Mononuclear cell (primary cell): ENCODE measurements around the gene TMEM248. TPM values are rescaled to one million over a fixed set of nuclear protein-coding genes. Genes with fewer than 3 reads are reported as not detected.
"Not testable (repeated sequence)": the region's sequence is repeated elsewhere in the genome, so short reads cannot be mapped to it uniquely, and the experiment has no call there.

ENCODE experiments used
- H3K27me3 ChIP-seq: 2 replicates; pipeline ENCODE4 v1.6.0; 2011; ENCODE audit warnings: low read length, control low read depth; ENCODE audit not compliant: insufficient read depth
- H3K4me1 ChIP-seq: 2 replicates; pipeline ENCODE4 v1.5.1; 2011; ENCODE audit warnings: mild to moderate bottlenecking, low read length, control low read depth; ENCODE audit not compliant: insufficient read depth
- H3K4me3 ChIP-seq: 2 replicates; pipeline ENCODE4 v1.5.1; 2011; ENCODE audit warnings: mild to moderate bottlenecking, low read length, moderate library complexity
- H3K9me3 ChIP-seq: 2 replicates; pipeline ENCODE4 v1.5.1; 2011; ENCODE audit warnings: low read depth, mild to moderate bottlenecking, control low read depth, low read length
- total RNA-seq: library from RNA; depleted of rRNA; stranded (reverse); fragments of >200 nt; gene quantifications from one replicate; pipeline ENCODE4 v1.2.3, GENCODE V29; 2012

TMEM248 gene, protein sequence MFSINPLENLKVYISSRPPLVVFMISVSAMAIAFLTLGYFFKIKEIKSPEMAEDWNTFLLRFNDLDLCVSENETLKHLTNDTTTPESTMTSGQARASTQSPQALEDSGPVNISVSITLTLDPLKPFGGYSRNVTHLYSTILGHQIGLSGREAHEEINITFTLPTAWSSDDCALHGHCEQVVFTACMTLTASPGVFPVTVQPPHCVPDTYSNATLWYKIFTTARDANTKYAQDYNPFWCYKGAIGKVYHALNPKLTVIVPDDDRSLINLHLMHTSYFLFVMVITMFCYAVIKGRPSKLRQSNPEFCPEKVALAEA
- total RNA-seq = 82.9 TPM

DNA sequence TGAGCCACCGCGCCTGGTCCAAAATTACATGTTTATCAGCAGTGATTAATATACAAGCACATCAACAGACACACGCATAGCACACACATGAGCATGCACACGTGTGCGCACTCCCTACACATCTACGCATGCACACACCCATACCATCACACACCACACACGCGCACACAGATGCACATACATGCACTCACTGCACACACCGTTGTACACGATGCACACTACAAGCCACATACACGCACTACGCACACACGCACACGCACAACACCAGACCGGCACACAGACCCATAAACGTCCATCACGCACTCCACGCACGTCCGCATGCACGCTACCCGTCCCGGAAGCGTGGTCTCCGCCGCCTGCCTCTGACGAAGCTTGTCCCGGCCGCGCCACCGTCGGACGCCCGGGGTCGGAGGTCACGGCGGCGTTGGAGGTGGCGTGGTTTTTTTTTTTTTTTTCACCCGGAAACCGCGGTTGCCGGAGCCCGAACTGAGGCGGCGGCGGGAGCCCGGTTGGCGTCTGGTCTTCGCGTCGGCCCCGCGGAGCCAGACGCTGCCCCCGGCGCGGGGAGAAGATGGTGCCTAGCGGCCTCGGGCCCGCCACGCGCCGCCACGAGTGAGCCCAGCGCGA is at the start of gene TMEM248:
Gene TMEM248 (plus strand): TSS at position 457 of the 627 bp plus-strand sequence. CDS start 20,641 bp downstream, outside the sequence.
- Histone ChIP-seq H3K4me1 (peaks cover 34% of the 10 kb centered on the region), H3K27me3 (no peaks in the 10 kb centered on the region), H3K9me3 (no peaks in the 10 kb centered on the region), H3K4me3 (peak within 1 kb of the TSS; percentile 93)

GRCh38 chr7:66873476-66873875 is 47.5 kb upstream of the TMEM248 start:
- H3K4me1 ChIP-seq = no peaks in the 10 kb centered on the region
- H3K9me3 ChIP-seq = no peaks in the 10 kb centered on the region
- H3K4me3 ChIP-seq = no peak overlapping the region
- no peaks in the 10 kb centered on the region for H3K27me3 ChIP-seq

- Histone ChIP-seq H3K27me3 (no peaks in the 10 kb centered on the region), H3K4me1 (no peaks in the 10 kb centered on the region), H3K4me3 (no peak overlapping the region), H3K9me3 (no peaks in the 10 kb centered on the region)
Measured at GRCh38 chr7:66877577-66878300, 43.3 kb upstream of the TMEM248 start.

DNA sequence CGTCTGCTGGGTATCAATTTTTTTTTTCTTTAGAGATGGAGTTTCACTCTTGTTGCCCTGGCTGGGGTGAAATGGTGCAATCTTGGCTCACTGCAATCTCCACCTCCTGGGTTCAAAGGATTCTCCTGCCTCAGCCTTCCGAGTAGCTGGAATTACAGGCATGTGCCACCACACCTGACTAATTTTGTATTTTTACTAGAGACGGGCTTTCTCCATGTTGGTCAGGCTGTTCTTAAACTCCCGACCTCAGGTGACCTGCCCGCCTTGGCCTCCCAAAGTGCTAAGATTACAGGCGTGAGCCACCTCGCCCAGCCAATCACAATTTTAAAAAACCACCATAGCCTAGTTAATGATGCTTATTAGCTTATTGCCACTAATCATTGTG is 42.7 kb upstream of the TMEM248 start:
- not testable (repeated sequence) for H3K4me1 ChIP-seq, H3K9me3 ChIP-seq, H3K4me3 ChIP-seq, H3K27me3 ChIP-seq

DNA sequence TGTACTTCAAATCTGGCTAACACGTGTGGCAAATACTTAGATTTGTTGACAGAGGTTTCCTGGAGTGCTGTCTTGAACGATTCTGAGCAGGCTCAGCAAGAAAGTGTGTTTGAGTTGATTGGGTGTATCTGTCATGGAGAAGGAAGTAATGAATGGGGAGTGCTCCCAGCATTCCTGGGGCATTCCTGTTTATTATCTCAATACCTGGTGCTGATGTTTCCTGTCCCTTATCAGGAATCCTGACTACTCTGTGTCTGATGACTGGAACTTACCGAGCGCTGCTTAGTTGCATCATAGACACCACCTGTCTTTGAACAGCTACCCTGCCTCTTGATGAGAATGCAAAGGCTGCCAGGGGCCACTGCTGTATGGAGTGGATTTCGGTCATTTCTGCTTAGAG is 41.0 kb upstream of the TMEM248 start:
- H3K9me3 ChIP-seq = no peaks in the 10 kb centered on the region
- H3K4me1 ChIP-seq = no peaks in the 10 kb centered on the region
- H3K4me3 ChIP-seq = no peak overlapping the region
- no peaks in the 10 kb centered on the region for H3K27me3 ChIP-seq

DNA sequence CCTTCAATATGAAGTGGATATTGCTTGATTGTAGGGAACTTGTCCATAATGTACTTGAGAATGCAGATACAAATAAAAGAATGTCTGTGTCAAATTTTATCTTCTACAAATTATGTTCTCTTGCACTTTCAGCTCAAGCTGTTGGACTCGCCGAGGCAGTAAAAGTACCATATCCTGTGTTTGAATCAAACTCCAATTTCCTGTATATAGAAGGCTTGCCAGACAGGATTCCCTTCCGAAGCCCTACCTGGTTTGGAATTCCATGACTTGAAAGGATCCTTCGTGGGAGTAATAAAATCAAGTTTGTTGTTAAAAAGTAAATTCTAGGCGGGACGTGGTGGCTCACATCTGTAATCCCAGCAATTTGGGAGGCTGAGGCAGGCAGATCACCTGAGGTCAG is 40.4 kb upstream of the TMEM248 start:
- H3K4me3 ChIP-seq, H3K27me3 ChIP-seq, H3K4me1 ChIP-seq, H3K9me3 ChIP-seq: not testable (repeated sequence)

- no peaks in the 10 kb centered on the region for H3K27me3 ChIP-seq
- no peaks in the 10 kb centered on the region for H3K9me3 ChIP-seq
- H3K4me3 ChIP-seq = no peak overlapping the region
- H3K4me1 ChIP-seq = no peaks in the 10 kb centered on the region
Measured at GRCh38 chr7:66883716-66884115, 37.3 kb upstream of the TMEM248 start.

GRCh38 chr7:66884556-66884955 is 36.5 kb upstream of the TMEM248 start:
- not testable (repeated sequence) for H3K27me3 ChIP-seq, H3K4me3 ChIP-seq, H3K4me1 ChIP-seq, H3K9me3 ChIP-seq

DNA sequence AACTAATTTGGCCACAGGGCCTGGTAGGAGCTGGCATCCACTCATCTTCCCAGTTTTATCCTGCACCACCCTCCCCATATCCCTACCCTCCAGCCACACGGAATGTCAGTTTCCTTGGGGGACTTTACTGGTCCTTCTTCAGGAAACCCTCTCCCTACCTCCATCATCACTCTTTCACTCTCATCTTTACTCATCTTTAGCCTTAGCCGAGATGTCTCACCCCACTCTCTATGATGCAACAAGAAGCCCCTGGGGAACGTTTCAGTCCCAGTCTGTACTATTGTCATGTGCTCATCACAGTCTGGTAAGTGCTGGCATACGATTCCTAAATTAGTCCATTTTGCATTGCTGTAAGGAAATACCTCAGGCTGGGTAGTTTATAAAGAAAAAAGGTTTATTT is 34.9 kb upstream of the TMEM248 start:
- no peaks in the 10 kb centered on the region for H3K27me3 ChIP-seq
- H3K4me3 ChIP-seq = no peak overlapping the region
- H3K9me3 ChIP-seq = no peaks in the 10 kb centered on the region
- no peaks in the 10 kb centered on the region for H3K4me1 ChIP-seq

GRCh38 chr7:66888223-66888622 is 32.8 kb upstream of the TMEM248 start:
- not testable (repeated sequence) for H3K4me3 ChIP-seq, H3K4me1 ChIP-seq, H3K27me3 ChIP-seq, H3K9me3 ChIP-seq

- Histone ChIP-seq H3K9me3 (no peaks in the 10 kb centered on the region), H3K4me3 (no peak overlapping the region), H3K27me3 (no peaks in the 10 kb centered on the region), H3K4me1 (no peaks in the 10 kb centered on the region)
Measured at GRCh38 chr7:66894463-66895080, 26.5 kb upstream of the TMEM248 start.

DNA sequence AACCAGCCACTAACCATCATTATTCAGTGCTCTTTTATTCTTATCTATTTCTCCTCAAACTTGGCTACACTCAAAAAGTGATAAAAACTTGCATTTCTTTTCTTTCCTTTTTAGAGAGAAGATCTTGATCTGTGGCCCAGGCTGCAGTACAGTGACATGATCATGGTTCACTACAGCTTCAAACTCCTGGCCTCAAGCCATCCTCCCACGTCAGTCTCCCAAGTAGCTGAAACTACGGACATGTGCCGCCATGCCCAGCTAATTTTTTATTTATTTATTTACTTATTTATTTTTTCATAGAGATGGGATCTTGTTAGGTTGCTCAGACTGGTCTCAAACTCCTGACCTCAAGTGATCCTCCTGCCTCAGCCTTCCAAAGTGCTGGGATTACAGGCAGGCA is 24.6 kb upstream of the TMEM248 start:
- Histone ChIP-seq H3K4me3 (no peak overlapping the region), H3K9me3 (no peaks in the 10 kb centered on the region), H3K27me3 (no peaks in the 10 kb centered on the region), H3K4me1 (no peaks in the 10 kb centered on the region)

GRCh38 chr7:66899552-66900280 is 21.3 kb upstream of the TMEM248 start:
- no peak overlapping the region for H3K4me3 ChIP-seq
- H3K4me1 ChIP-seq = no peaks in the 10 kb centered on the region
- H3K9me3 ChIP-seq = no peaks in the 10 kb centered on the region
- H3K27me3 ChIP-seq = no peaks in the 10 kb centered on the region

DNA sequence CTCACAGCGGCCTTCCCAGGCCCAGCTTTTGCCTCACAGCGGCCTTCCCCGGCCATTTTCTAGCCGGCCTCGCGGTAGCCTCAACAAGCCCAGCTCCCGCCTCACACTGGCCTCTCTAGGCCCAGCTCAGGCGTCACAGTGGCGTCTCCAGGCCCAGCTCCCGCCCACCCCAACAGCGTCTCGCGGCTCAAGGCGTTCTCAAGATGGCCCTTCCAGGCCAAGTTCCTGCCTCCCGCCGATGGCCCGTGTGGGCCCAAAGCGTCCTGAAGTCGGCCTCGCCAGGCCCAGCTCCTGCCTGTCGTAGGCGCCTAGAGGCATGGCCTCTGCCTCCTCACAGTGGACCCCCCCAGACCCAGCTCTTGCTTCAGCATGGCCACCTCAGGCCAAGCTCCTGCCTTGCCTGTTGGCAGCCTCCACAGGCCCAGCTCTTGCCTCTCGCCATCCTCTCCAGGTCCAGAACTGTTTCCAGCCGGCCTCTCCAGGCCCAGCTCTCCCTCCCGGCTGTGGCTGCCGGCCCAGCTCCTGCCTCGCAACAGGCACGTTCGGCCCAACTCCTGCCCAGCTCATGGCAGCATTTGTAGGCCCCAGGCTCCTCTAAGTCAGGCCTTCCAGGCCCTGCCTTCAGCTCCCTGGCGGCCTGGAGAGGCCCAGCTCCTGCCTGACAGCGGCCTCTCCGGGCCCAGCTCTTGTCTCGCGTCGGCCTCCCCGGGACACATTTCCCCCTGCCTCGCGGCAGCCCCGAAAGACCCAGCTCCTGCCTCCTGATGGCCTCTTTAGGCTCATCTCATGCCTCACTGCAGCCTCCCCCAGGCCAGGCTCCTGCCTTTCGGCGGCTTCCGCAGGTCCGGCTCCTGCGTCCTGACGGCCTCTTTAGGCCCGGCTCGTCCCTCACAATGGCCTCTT is 18.8 kb upstream of the TMEM248 start:
- no peaks in the 10 kb centered on the region for H3K27me3 ChIP-seq
- H3K4me1 ChIP-seq = no peaks in the 10 kb centered on the region
- no peaks in the 10 kb centered on the region for H3K9me3 ChIP-seq
- H3K4me3 ChIP-seq = no peak overlapping the region
